HG03025 (cell line): ENCODE results near the gene AHDC1.
"Not testable (repeated sequence)": the region's sequence is repeated elsewhere in the genome, so short reads cannot be mapped to it uniquely, and the experiment has no call there.

Source experiments
- ATAC-seq: cut with Tn5 transposase; IDR thresholded peaks from one replicate; pipeline ENCODE4 v1.9.1; 2021; ENCODE audit warnings: mild to moderate bottlenecking, moderate library complexity; ENCODE audit not compliant: unreplicated experiment, low FRiP score

Gene AHDC1

DNA sequence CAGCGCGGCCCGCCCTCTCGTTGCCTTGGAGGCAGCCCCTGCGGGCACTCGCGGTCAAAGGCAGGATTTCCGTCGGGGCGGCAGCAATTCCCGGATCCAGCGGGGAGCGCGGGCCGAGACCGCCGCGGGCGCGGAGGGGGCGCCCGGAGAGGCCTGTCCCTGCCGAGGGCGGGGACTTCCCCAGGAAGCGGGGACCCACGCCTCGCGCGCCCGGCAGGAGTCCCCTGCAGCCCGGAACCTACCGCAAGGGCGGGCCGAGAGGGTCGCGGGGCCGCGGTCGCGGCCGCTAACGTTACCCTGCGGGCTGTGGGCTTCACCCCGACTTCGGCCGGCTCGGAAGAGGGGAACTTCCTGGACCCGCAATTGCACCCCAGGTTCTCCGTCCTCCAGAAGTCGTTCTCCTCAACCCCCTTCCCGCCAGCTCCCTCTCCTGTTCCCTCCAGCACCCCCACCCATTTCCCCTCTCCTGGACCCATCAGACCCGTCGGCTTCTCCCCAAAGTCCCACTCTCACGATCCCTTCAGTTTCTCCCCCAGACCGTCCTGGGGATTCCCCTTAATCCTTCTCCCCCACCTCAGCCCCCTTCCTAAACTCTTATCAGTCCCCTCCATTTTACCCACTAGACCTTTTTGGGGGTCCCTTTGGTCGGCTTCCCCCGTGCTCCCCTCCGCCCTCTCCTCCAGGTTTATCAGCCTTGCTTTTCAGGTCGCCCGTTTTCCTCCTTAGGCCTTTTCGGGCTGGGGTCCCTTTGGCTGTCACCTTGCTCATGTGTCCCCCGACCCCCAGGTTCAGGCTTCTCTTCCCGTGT, 30.4 kb upstream of the AHDC1 start:
- ATAC-seq: no peak

DNA sequence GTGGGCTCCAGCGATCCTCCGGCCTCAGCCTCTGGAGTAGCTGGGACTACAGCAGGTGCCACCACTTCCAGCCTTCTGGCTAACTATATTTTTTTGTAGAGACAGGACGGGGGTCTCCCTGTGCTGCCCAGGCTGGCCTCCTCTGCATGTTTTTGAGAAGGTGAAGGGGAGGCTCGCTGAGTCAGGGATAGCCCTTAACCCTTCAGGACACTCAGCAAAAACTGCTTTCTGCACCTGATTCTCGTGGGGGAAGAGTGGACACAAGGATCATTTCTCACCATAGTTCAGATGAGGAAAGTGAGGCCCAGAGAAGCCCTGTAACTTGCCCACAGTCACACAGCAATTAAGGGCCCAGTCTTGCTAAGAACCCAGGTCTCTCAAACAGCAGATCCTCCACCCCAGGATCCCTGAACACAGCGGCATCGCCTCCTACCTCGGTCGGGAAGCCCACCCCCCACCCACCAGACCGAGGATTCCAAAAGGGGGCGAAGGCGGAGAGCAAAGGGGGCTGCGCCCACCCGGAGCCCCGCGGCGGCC, 29.8 kb upstream of the AHDC1 start:
- ATAC-seq: no peak

DNA sequence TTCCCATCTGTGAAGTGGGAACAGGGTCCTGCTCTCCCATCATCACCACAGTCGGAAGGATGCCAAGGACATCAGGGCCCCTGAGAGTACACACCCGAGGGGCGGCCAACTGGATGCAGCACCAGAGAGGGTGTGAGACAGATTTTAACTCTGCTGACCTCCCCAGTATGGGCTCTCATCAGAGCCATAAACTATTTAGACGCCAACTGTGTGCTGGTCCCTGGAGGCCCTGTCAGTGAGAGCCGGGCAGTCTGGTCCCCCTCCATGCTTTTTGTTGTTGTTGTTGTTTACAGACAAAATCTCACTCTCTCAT, 29.3 kb upstream of the AHDC1 start:
- ATAC-seq: no peak

DNA sequence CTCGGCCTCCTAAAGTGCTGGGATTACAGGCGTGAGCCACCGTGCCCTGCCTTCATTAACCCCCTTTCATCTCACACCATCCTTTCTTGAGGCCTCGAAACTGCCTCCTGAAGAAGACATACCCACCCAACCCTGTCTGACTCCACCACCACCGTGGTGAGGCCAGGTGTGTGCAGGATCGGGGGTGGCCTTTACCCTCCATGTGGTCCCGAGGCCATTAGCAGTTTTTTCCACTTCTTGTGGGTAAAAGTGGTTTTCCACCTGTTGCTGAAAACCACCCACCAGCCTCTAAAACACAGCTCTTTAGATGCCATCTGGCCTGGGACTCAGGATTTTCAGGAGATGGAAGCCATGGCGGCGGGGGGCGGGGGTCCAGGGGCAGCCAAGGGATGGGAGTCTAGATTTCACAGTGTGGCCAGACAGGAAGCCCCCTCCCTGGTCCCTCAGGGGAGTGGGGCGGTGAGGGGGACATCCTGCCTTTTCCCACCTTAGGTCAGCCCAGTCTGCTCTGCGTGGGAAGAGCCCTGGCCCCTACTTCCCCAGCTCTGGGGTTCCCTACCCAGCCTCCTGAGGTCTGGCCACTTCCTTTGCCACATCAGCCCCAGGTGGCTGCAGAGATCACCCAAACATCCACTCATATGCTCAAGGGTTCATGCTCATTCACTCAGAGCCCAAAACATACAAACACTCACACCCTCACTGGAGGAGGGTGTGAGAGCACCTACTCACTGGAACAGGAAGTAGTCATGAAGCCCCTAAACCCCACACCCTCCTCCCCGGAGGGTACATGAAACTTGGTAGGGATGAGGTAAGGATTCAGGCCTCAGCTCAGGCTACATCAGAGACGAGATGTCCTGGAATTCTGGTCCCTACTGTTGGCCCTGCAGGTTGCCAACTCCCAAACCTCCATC, 28.7 kb upstream of the AHDC1 start:
- no peak for ATAC-seq

DNA sequence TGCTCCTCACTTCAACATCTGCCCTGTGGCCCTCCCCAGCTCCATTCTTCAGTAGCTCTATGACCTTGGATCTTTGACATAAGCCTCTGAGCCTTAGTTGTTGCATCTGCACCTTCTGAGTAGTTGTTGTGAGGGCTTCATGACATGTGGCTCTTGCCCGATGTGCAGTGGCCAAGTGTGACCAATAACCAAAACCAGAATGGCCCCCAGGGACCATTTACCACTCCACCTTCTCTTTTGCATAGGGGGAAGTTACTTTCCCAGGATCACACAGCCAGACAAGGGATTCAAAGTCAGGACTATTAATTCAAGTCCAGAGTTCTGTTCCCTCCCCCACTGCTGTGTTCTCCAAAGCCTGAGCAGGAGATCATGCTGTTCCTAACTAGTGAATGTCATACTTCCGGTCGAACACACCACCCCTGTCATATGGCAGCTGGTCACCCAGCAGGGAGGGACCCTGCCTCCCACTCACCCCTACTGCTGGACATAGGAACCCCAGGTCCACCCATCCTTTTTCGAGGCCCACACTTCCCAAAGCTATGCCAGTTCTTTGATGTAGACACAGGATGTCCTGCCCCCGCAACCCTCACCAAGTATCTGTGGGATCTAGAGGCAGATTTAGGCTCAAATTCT, 27.0 kb upstream of the AHDC1 start:
- ATAC-seq: no peak

DNA sequence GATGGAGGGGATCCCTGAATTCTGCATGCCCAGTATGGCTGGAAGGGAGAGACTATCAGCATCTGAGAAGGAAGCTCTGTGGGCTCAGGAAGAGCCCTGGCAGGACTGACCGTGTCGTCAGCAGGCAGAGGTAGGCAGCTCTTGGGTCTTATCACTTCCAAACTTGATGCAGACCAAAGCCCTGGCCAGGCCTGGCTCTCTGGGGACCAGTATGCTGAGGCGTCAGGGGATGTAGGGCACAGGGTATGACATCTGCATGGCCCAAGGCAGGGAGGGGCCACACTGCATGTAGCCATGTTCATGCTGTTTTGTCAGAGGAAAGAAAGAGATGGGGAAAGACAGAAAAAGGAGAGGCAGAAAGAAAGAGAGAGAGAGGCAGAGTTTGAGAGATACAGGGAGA, 24.8 kb upstream of the AHDC1 start:
- no peak for ATAC-seq

DNA sequence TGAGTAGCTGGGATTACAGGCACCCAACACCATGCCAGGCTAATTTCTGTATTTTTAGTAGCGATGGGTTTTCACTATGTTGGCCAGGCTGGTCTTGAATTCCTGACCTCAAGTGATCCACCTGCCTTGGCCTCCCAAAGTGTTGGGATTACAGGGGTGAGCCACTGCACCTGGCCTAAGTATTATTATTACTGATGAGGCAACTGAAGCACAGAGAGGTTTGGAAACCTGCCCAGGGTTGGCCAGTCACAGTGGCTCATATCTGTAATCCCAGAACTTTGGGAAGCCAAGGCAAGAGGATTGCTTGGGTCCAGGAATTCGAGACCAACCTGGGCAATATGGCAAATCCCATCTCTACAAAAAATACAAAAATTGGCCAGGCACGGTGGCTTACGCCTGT, 23.8 kb upstream of the AHDC1 start:
- ATAC-seq: not testable (repeated sequence)

DNA sequence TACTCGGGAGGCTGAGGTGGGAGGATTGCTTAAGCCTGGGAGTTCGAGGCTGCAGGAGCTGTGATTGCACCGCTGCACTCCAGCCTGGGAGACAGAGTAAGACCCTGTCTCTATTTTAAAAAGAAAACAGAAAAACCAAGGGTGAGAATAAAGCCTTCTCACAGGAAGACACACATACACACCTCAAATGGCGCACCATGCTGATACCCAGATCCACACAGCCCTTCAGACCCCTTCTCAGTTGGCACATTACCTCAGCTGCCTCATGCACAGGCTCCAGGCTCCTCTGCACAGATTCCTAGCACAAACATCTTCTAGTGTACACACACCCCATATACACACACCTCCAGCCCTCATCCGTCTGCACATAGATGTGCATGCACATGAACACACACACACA, 23.1 kb upstream of the AHDC1 start:
- ATAC-seq: no peak

DNA sequence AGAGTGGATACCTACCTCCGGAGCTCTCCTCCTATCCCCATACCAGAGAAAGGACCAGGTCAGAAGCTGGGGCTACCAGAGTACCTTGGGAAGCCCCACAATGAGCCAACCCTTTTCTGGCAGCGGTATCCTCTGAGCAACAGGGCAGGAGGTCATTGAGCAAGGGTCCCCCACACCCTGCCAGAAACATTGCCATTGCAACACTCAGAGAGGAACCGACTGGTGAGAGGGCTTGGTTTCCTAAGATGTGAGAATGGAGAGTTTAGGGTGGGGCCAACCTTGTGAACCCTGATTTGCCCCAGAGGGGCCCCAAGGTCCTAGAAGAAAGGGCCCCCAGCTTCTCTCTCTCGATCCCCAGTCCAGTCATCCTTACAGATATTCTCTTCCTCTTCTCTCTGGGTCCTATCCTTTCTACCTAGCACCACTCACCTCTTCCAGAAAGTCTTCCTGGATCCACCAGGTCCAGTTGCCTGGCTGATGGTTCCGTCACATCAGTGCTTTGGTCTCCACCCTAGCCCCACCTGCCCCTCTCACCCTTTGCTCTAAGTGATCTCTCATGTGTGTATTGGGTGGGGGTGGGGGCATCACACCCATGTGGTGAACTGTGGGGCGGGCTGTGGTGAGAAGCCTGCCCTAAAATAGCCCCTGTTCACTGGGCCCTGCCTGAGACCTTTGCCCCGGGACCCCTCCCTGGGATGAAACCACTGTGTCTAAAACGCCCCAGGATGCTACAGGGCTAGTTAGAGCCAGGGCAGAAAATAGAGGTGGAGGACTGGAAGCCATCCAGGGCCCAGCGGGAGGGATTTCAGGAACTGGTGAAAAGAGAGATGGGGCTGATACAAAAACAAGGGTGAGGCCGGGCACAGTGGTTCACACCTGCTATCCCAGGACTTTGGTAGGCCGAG, 22.3 kb upstream of the AHDC1 start:
- no peak for ATAC-seq

DNA sequence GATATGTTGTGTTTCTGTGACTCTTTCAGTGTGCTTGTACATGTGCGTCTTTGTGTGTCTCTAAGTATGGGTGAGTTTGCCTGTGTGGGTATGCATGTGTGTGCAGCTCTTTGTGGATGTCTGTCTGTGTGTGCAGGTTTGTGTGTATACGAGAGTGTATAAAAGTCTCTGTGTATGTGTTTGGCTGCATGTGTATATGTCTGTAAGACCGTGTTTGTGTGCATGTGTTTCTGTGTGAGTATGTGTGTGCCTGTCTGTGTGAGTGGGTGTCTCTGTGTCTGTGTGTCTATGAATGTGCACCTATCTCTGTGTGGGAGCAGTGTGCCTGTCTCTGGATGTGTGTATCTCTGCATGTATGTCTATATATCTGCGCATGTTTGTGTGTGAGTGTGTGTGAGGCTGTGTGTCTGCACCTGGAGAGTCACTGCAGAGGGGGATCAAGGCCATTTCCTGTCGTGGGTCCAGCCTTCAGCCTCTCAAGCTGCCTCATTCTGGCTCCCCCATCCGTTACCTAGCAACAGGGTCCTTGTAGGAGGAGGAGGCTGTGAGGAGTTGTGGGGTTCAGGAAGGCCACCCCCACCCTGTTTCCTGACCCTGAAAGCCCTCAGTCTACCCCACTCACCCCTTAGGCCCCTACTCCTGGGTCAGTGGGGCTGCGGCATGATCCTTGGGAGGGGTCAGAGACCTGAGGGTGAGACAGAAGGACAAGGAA, 20.7 kb upstream of the AHDC1 start:
- ATAC-seq: no peak

DNA sequence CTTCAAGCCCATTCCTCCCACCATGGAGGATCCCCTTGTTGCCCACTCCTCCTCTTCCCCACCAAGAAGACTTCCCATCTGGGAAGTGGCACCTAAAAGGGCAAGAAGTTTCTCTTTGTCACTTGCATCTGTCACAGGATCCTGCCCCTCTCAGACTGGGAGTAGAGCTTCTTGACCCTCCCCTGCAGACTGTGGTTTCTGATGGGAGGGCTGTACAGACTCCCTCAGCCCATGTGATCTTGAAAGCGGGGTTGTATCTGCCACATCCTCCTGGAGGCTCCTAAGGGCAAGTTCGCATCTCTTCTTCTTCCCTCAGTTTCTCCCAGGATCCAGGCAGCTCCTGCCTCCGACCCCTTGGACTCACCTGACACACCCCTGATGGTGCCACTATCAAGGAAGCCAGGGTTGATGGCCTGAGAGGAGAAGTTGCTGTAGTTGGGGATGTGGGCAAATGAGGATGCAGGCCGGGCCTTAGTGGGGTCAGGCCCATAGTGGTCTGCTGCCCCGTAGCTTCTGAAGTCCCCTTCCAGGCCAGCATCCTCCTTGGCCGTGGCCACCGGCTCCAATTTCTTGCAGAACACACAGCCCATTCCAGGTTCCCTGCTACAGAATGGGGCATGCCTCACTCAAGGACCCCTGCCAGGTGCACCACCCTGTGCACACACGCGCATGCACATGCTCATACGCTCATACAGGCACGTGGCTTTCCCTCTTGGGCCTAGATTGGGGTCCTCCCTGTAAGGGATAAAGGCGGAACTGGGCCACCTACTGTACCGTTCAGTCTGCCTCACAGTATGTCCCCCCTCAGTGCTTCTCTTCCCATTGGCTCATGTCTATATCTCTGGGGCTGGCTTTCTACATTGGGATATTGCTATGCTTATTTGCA, 19.6 kb upstream of the AHDC1 start:
- no peak for ATAC-seq

DNA sequence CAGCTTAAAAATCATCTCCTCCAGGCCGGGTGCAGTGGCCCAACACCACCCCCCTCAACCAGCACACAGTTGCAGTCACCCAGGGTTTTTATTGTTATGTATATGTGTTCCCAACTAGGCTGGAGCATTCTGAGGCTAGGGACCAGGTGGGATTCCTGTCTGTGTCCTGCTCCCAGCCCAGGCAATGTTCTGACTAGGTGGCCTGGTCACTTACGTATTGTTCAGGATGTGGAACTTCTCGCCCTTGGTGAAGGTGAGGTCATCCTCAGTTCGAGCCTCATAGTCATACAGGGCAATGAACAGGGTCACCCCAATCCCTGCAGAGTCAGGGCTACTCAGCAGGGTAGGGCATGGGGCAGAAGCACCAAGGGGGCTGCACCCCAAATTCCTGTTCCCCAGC, 18.9 kb upstream of the AHDC1 start:
- no peak for ATAC-seq

DNA sequence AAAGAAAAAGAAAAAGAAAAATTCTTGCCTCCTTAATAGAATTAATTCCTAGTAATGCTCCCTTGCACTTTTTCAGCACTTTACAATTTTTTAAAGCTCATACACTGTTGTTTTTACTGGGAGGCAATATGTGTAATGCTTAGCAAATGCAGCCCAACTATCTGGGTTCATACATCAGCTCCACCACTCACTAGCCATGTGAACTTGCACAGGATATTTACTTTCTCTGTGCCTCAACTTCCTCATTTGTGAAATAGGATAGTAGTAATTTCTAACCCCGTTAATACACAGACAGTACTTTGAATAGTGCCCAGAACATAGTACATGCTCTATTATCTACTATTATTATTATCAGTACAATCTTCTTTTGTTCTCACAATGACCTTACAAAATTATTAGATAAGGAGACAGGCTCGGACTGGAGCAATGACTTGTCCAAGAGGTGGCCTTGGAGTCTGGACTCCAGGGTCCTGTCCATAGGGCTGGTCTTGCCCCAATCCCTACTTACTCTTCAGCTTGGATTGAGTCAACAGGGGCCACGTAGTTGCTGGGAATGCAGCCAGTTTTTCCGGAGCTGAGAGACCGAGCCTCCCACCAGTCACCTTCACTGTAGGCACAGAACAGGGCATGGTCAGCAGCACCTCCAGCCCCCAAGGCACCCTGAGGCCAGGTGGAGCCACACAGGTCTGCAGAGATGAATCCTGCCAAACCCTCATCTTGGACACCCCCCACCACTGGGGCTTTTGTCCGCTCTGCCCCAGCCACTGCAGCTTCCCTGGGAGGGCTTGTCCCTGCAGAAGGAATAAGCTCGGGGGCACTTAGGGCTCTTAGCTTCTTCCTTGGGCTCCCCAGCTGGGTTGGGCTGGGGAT, 17.3 kb upstream of the AHDC1 start:
- ATAC-seq: no peak

DNA sequence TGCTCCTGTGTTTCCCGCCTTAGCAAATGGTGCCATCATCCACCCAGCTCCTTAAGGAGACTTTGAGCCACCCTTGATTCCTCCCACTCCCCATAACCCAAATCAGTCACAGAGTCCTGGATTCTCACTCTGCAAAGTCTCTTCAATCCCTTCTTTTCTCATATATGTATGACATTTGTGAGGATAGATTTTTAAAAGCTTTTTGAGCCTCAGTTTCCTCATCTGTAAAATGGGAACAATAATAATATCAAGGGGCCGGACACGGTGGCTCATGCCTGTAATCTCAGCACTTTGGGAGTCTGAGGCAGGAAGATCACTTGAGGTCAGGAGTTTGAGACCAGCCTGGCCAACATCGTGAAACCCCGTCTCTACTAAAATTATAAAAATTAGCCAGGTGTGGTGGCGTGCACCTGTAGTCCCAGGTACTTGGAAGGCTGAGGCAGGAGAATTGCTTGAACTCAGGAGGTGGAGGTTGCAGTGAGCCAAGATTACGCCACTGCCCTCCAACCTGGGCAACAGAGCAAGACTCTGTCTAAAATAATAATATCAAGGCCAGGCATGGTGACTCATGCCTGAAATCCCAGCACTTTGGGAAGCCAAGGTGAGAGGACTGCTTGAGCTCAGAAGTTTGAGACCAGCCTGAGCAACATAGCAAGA, 16.0 kb upstream of the AHDC1 start:
- ATAC-seq: not testable (repeated sequence)

DNA sequence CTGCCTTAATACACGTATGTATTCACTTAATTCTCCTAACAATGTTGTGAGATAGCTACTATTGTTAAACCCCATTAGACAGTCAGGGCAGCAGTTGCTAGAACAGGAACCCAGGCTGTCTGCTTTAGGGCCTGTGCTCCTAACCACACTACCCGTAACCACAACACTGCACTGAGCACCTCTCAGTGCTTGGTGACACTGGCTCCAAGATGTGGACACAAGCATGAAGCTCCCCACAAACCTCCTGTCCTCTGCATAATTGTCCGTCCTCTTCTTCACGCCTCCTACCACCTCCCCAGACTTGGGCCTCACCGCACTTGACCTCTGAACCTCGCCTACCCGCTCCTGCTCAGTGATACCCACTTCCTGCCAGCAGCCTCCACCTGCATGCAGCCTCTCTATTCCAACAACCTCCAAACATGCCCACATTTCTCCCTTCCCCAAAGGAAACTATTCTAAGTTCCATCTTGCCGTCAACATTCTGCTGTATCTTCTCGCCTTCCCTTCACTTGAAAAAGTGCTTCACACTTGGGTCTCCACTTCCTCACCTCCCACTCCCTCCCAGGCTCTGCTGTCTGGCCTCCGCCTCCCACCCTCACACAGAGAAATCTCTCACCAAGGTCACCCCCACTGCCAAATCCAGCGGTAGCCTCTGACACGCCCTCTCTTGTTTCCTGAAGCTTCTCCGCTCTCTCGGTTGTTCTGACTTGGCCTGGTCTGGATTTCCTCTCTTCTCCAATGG, 14.6 kb upstream of the AHDC1 start:
- ATAC-seq: no peak

DNA sequence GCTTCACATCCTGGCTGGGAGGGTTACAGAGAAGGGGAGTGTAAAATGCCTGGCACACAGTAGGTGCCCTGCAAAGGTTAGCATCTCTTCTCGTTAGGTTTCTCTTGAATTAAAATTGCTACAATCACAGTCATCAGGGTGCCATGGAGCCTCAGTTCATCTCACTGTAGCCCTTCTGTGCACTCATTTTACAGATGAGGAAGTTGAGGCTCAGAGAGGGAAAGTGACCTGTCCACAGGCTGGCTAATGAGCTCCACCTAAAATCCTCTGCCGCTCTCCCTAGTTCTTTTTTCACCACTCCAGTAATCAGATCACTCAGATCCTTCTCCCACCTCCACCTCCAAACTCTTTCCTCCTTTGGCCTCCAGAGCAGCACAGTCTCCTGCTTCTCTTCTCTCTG, 13.5 kb upstream of the AHDC1 start:
- no peak for ATAC-seq
